ENCODE data around the gene ZBTB20.

The ZBTB20 gene

GRCh38 chr3:115087512-115087911 lies 59.6 kb downstream of the ZBTB20 start:
- no peak for DNase-seq

- DNase-seq = no peak
Observed at GRCh38 chr3:115086344-115086743, 60.7 kb downstream of the ZBTB20 start.

DNA sequence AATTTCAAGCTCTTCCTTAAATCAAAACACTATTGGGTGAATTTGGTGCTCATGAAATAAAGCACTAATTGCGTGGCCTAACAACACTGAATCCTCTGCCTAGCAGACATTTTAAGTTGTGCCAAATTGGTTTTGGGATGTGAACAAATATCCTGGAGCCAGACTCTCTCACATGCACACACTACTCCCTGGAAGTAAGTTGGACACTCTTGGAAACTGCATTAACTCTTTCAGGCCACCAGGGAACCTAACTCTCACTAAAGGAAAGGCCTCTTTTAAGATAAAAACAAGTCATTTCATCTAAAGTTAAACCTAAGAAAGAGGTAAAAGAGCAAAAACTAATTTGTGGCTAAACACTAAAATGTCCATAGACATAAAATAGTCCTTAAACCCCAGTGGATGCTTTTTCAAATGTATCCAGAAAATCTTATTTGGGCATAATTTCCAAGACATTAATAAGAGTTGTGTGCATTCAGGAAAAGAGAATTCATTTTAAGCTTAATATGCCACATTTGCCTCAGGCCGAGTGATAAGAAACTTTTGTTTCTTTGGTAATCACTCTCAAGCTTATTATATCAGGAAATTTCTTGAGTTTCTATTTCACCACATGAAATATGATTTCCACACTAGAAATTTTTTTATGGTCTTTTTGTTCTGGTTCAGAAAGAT lies 61.8 kb downstream of the ZBTB20 start:
- DNase-seq = no peak

DNA sequence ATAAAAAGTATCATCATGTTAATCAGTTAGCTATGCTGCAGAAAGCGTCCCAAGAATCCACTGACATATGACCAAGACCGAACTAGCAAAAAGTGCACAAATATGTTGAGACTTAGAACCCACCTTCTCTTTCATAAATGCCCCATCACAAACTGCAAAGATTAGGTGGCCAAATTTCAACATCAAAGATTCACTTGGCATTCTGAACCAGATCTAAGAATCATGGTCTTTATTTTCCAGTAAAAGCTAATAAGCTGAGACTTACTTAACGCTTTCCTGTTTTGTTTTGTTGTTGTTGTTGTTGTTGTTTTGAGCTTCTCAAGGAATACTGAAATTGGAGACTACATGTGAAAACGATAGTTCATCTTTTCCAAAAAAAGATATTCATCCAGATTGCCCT lies 62.4 kb downstream of the ZBTB20 start:
- DNase-seq = no peak

DNA sequence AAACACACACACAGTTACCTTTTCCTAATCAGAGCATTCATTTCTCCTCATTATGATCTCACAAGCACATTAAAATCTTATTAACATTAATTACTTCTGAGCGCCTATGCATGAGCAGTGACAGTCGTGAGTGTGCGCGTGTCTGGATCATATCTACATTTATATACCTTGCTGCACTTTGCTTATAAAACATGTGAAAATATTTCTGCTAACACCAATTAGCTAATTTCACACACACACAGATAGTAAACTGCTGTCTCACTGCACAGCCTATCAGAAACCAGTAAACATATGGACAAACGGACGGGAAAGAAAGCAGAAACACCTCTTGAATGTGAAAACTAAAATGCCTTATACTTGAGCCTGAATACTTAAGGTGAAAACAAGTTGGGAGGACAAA lies 64.8 kb downstream of the ZBTB20 start:
- DNase-seq = no peak

DNA sequence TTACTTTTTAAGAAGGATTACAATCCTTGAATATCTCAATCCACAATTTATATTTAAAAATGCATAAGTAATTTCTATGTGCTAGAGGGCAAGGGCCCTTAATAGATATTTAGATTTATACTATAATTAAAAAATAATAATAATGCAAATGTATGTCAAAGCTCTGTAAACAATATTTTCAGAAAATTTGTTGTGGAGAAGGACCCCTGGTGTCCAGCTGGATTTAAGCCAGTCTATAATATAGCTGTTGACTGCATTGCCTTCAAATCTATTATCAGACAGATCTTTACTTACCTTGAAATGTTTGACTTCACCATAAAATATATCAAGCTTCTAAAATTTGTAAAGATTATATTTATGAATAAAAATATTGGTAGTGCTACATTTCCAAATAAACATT lies 65.6 kb downstream of the ZBTB20 start:
- DNase-seq = no peak

DNA sequence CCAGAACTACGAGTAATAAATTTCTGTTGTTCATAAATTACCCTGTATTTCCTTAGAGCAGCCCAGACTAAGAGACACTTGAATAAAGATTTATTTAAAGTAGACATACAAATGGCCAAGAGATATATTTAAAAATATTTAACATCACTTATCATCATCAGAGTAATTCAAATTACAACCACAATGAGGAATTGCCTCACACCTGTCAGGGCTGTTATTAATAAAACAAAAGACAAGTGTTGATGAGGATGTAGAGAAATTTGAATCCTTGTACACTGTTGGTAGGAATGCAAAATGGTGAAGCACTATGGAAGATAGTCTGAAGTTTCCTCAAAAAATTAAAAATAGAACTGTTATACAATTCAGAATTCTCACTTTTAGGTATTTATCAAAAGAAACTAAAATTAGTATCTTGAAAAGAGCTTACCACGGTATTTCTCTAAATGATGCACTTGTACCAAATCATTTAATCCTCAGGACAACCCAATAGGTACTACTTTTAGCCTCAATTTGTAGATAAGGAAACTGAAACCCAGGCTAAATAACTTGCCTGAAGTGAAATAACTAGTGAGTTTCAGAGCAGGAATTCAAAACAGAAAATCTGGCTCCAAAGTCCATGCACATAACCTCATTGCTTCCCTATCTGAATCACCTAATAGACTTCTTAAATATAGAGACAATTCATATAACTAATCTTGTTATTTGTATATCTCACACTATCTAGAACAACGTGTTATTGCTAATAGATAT lies 69.4 kb downstream of the ZBTB20 start:
- DNase-seq = no peak

DNA sequence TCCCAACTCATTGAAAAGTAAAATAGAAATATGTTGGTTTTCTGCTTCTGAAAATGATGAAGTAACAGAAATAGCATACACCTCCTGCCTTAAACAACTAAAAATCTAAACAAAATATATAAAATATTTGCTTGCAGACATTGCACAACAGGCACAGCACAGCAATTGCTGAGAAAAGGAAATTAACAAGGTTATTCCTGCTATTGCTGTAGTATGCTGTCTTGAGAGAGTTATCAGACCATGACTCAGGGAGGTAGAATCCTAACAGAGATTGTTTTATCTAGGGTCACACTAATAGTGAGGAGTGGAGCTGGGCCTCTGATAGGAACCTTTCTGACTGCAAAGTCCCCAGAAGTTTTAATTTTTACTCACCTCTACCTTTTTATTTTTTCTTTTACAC lies 72.6 kb downstream of the ZBTB20 start:
- DNase-seq = no peak

GRCh38 chr3:115072265-115073021 lies 74.6 kb downstream of the ZBTB20 start:
- DNase-seq = no peak

DNA sequence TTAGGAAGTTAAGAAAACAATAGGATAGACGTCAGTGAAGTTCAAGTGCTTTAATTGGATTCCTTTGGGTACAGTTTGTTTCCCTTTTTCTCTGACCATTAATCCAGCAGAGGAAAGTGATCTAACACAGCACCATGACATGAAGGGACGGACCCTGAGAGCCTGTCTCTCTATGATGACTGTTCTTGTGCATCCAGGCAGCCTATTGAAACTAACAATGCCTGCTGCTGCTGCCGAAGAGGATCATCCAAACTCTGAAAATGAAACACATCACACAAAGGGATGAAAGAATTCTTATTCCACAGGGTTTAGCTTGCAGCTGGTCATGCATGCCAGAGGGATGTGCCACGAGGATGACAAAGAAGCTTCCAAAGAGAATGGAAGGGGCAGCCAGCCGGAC lies 75.5 kb downstream of the ZBTB20 start:
- DNase-seq = peak; percentile 57

- peak; percentile 16 for DNase-seq
Observed at GRCh38 chr3:115071166-115071565, 75.9 kb downstream of the ZBTB20 start.

GRCh38 chr3:115068799-115069198 lies 78.3 kb downstream of the ZBTB20 start:
- no peak for DNase-seq

- DNase-seq = peak; percentile 33
Observed at GRCh38 chr3:115062412-115062956, 84.6 kb downstream of the ZBTB20 start.

GRCh38 chr3:115062009-115062408 lies 85.1 kb downstream of the ZBTB20 start:
- DNase-seq = no peak

- no peak for DNase-seq
Observed at GRCh38 chr3:115052906-115053305, 94.2 kb downstream of the ZBTB20 start.

GRCh38 chr3:115042351-115042750 lies 104.7 kb downstream of the ZBTB20 start:
- no peak for DNase-seq

GRCh38 chr3:115040673-115041286 lies 106.3 kb downstream of the ZBTB20 start:
- DNase-seq = no peak

GRCh38 chr3:115040246-115040645 lies 106.8 kb downstream of the ZBTB20 start:
- DNase-seq = no peak

- no peak for DNase-seq
Observed at GRCh38 chr3:115038817-115039216, 108.3 kb downstream of the ZBTB20 start.

DNA sequence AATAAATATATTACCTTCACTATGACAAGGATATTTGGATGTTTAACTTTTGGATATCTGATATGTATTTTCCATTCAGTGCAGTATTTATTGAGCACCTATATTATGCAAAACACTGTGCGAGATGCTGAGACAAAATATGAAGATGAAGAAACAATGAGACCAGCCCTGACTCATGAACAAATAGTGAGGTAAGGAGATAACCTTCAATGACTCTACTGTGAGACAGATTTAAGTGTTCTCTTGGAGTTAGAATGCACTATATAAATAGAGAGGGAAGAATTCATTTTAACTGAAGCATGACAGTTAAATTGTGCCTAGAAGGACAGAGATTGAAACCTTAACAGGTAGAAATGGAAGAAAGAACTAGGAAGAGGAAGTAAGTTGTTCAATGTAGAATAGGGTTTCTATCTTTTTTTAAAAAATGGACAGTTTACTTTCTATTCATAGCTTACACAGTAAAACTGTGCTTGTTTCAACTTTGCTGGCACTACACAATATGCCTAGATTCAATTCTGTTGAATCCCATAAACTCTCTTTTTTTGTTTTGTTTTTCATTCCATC lies 124.2 kb downstream of the ZBTB20 start:
- DNase-seq = no peak

- DNase-seq = no peak
Observed at GRCh38 chr3:115022199-115022598, 124.9 kb downstream of the ZBTB20 start.

DNA sequence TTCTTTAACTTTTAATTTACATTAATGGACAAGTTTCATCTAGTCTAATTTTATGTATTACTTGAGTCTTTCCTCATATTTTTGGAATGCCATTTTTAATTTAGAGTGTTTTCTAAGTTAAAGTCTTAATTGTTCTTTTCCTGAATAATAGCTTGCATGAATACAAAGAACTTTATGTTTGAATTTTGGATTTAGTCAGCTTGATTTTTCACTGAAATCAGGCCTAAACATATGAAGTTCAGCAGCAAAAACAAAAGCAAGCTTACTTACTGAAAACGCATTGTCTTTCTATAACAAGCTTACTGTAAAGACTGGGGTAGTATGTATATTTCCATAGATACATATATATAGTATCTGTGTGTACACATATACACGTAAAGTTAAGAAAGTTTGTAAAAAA lies 126.0 kb downstream of the ZBTB20 start:
- DNase-seq = no peak

DNA sequence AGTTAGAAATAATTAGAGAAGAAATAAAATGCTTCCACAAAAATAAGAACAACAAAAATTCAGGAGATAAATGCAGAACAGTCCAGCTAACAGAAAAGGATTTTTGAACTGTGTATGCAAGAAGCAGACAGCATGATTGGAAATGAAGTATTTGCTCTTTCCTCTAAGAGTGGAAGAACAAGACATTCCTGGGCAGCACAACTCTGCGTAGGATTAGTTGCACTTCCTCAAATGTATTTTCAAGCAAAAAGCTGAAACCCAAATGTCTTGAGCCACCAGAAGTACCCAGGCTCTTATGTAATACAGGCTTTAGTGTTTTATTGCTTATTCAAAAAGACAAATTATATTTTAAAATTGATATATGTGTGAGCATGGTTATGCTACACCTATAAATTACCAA lies 127.2 kb downstream of the ZBTB20 start:
- no peak for DNase-seq
